Measurements from ENCODE around the gene RGS10. TPM values are rescaled to one million over a fixed set of nuclear protein-coding genes. Genes with fewer than 3 reads are reported as not detected.

RGS10 gene
- total and polyA plus RNA-seq, 2 of the 8 experiments (the other 6 are each of a cell fraction or from before 2014, with no cell fraction given): 5.5 to 13.1 TPM

DNA sequence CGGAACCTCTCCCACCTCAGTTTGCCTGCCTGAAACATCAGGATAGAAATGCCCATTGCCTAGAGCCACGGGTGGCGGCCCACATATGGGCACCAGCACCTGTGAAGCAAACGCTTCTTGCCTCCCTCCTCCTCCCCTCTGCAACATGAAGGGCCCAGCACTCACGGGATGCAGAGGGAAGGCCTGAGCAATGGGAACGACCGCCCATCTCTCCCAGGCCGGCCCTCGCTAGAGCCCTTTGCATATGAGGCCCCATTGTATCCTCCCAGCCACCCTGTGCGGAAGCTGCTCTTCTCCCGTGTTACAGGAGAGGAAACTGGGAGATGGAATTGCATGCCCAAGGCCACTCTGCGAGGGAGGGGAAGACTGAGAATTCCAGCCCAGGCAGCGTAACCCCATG lies 88.2 kb downstream of the RGS10 start:
- FAIRE-seq: no peak

More for the DNA sequence above, 88.2 kb downstream of the RGS10 start:
- Histone ChIP-seq H3K79me2 (ENCODE audit: control insufficient read depth in 1 of 2, insufficient read depth in 2 of 2, low read length in 2 of 2) (no peaks in the 10 kb centered on the region), H3K36me3 (ENCODE audit: control insufficient read depth in 2 of 4, insufficient read depth in 4 of 4, low read length in 3 of 4) (no peaks in the 10 kb centered on the region), H3K23me2 (ENCODE audit: low read depth, low read length) (no peaks in the 10 kb centered on the region), H3K4me3 (ENCODE audit: extremely low read depth in 1 of 4, insufficient read depth in 2 of 4, low read depth in 3 of 4, low read length in 4 of 4) (no peak overlapping the region), H2AFZ (ENCODE audit: low read length) (no peak overlapping the region), H3K4me1 (replicated peaks in 1 of 4; ENCODE audit: control insufficient read depth in 3 of 4, insufficient read depth in 4 of 4, low read length in 3 of 4) (peaks cover 0 to 5% (median 1%) of the 10 kb centered on the region in 4 experiments; a peak in 3 of 7 replicates), H3K27ac (ENCODE audit: low read depth, low read length) (no peak overlapping the region), H3K9me3 (ENCODE audit: insufficient read depth in 2 of 2, low read depth in 1 of 2, low read length in 1 of 2) (no peaks in the 10 kb centered on the region), H3K4me2 (ENCODE audit: insufficient read depth in 1 of 2, low read depth in 2 of 2, low read length in 2 of 2) (no peak overlapping the region), H2AK5ac (ENCODE audit: low read depth, low read length) (no peak overlapping the region), H3K14ac (ENCODE audit: insufficient read length) (no peak overlapping the region), H2BK120ac (replicated peaks; ENCODE audit: low read depth, low read length) (no peak overlapping the region), H4K8ac (ENCODE audit: extremely low read depth, insufficient read depth, low read length) (no peak overlapping the region), H4K20me1 (replicated peaks in 1 of 2; ENCODE audit: control insufficient read depth in 1 of 2, insufficient read depth in 2 of 2, low read length in 2 of 2) (no peaks in the 10 kb centered on the region), H3K23ac (ENCODE audit: insufficient read length) (no peak overlapping the region), H3K18ac (ENCODE audit: extremely low read depth, low read length) (no peak overlapping the region), H4K5ac (ENCODE audit: insufficient read length, low read depth, low read length) (no peak overlapping the region), H2BK15ac (ENCODE audit: low read length) (no peak overlapping the region), H3K56ac (replicated peaks; ENCODE audit: insufficient read length, low read depth, low read length) (no peak overlapping the region), H2BK20ac (ENCODE audit: low read length) (no peak overlapping the region), H3K27me3 (replicated peaks in 1 of 4; ENCODE audit: control insufficient read depth in 3 of 4, extremely low read depth in 1 of 4, insufficient read depth in 3 of 4, low read length in 3 of 4) (no peaks in the 10 kb centered on the region), H3K9ac (replicated peaks in 1 of 4; ENCODE audit: extremely low read depth in 1 of 4, low read depth in 3 of 4, low read length in 3 of 4) (no peak overlapping the region), H2BK5ac (ENCODE audit: low read depth, low read length) (no peak overlapping the region), H2BK12ac (ENCODE audit: low read depth, low read length) (no peak overlapping the region), H3K4ac (replicated peaks; ENCODE audit: insufficient read length, low read depth, low read length) (no peak overlapping the region), H4K91ac (replicated peaks; ENCODE audit: insufficient read length, low read length) (no peak overlapping the region), H3K79me1 (ENCODE audit: low read depth, low read length) (no peaks in the 10 kb centered on the region)
- no peak for DNase-seq (ENCODE audit: low read depth in 1 of 2, low spot score in 2 of 2)
- 69% methylated on average over 12 of the region's 13 CpGs; no CpG with 5 or more reads in 1 of the 2 experiments for WGBS, 2 experiments (ENCODE audit: extremely low coverage in 1 of 2, insufficient coverage in 1 of 2, insufficient read length in 1 of 2, insufficient replicate concordance in 2 of 2, low coverage in 1 of 2, low lambda C conversion rate in 2 of 2, missing lambda C conversion rate in 1 of 2)
- ChIA-PET POLR2A (ENCODE audit: partially characterized antibody) (no interaction called here), CTCF (ENCODE audit: partially characterized antibody) (interaction anchor here (0.6 to 2.0 kb wide), 4 partner anchors 9 to 264 kb away, joined by 3 to 11 read pairs (median 5); no protein-coding TSS in a partner anchor)
- no peak for TF ChIP-seq RFX5 (IDR thresholded peaks at IDR 0.05; ENCODE audit: borderline replicate concordance, low read depth, low read length)
- peak; percentile 62; the same call in 1 of the 2 replicates for TF ChIP-seq KDM1A (IDR thresholded peaks at IDR 0.05; ENCODE audit: borderline replicate concordance, low read length)
- TF ChIP-seq ZNF274 (IDR thresholded peaks at IDR 0.05; ENCODE audit: borderline replicate concordance, extremely low read depth, low read length): no peak
- TF ChIP-seq TAF1 (IDR thresholded peaks at IDR 0.05; ENCODE audit: low read depth, low read length): 0 out of 2 replicates have a peak, but pooled peaks have one; percentile 15

Data from H1 (cell line).